ENCODE data around the gene HNRNPA0. TPM values are rescaled to one million over a fixed set of nuclear protein-coding genes. Genes with fewer than 3 reads are reported as not detected.

The HNRNPA0 gene
- total RNA-seq, 1 experiment from 2014 or later, result 68.5 TPM

GRCh38 chr5:137728048-137728447 lies 26.1 kb downstream of the HNRNPA0 start:
- no peak for DNase-seq
- Mint-ChIP-seq H3K9me3 (no peaks in the 10 kb centered on the region), H3K27me3 (ENCODE audit: low read depth) (no peaks in the 10 kb centered on the region), H3K4me1 (peaks cover 0 to 2% of the 10 kb centered on the region in 2 experiments; a peak in 2 of 4 replicates), H3K36me3 (ENCODE audit: insufficient read depth in 1 of 3, low read depth in 3 of 3) (no peaks in the 10 kb centered on the region; a peak in 1 of 7 replicates), H3K27ac (no peak overlapping the region), H3K4me3 (no peak overlapping the region)
- Histone ChIP-seq H3K79me2 (ENCODE audit: insufficient read depth, low read length) (peaks cover 3% of the 10 kb centered on the region; the same call in 1 of the 2 replicates), H3K9ac (ENCODE audit: extremely low read depth, insufficient read length, low read length) (no peak overlapping the region), H3K23ac (ENCODE audit: insufficient read length, low read depth, low read length) (no peak overlapping the region), H3K79me1 (ENCODE audit: insufficient read depth, low read depth, low read length, poor library complexity, severe bottlenecking) (no peaks in the 10 kb centered on the region), H3T11ph (ENCODE audit: low read length) (no peak overlapping the region), H3K4ac (ENCODE audit: low read depth, low read length) (no peak overlapping the region), H2BK5ac (ENCODE audit: insufficient read length, low read length) (no peak overlapping the region), H4K8ac (replicated peaks; ENCODE audit: insufficient read length, low read depth, low read length) (no peak overlapping the region), H3K56ac (ENCODE audit: insufficient read length, low read depth, low read length) (no peak overlapping the region), H4K5ac (ENCODE audit: insufficient read length, low read depth, low read length) (no peak overlapping the region), H3K9me3 (ENCODE audit: control insufficient read depth, low read depth, low read length) (no peaks in the 10 kb centered on the region), H3K4me1 (ENCODE audit: insufficient read depth, low read length) (no peaks in the 10 kb centered on the region), H3K27me3 (ENCODE audit: insufficient read depth, low read length) (no peaks in the 10 kb centered on the region), H2AFZ (ENCODE audit: low read length) (no peak overlapping the region), H3K14ac (ENCODE audit: insufficient read depth, low read length) (no peak overlapping the region), H3K4me2 (ENCODE audit: insufficient read depth, insufficient read length, low read length) (no peak overlapping the region), H4K91ac (ENCODE audit: insufficient read length, low read depth, low read length) (no peak overlapping the region), H3K23me2 (ENCODE audit: insufficient read length, low read depth, low read length, poor library complexity, severe bottlenecking) (no peaks in the 10 kb centered on the region), H2AK5ac (ENCODE audit: insufficient read length, low read length) (no peak overlapping the region), H3K27ac (ENCODE audit: insufficient read length, low read depth, low read length) (no peak overlapping the region), H4K20me1 (ENCODE audit: control insufficient read depth, insufficient read depth, insufficient read length) (no peaks in the 10 kb centered on the region), H2BK15ac (ENCODE audit: low read depth, low read length) (no peak overlapping the region), H3K18ac (ENCODE audit: insufficient read length, low read depth, low read length) (no peak overlapping the region), H2BK120ac (ENCODE audit: low read depth, low read length, poor library complexity, severe bottlenecking) (no peak overlapping the region), H2BK20ac (ENCODE audit: low read depth, low read length, poor library complexity, severe bottlenecking) (no peak overlapping the region), H2BK12ac (ENCODE audit: insufficient read length, low read depth, low read length) (no peak overlapping the region)
- TF ChIP-seq, protein P1, sequence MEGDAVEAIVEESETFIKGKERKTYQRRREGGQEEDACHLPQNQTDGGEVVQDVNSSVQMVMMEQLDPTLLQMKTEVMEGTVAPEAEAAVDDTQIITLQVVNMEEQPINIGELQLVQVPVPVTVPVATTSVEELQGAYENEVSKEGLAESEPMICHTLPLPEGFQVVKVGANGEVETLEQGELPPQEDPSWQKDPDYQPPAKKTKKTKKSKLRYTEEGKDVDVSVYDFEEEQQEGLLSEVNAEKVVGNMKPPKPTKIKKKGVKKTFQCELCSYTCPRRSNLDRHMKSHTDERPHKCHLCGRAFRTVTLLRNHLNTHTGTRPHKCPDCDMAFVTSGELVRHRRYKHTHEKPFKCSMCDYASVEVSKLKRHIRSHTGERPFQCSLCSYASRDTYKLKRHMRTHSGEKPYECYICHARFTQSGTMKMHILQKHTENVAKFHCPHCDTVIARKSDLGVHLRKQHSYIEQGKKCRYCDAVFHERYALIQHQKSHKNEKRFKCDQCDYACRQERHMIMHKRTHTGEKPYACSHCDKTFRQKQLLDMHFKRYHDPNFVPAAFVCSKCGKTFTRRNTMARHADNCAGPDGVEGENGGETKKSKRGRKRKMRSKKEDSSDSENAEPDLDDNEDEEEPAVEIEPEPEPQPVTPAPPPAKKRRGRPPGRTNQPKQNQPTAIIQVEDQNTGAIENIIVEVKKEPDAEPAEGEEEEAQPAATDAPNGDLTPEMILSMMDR (conservative IDR thresholded peaks at IDR 0.05), result peak; percentile 46
- no CpG with 5 or more reads among the region's 1 CpG for WGBS (ENCODE audit: extremely low coverage, insufficient read length, low lambda C conversion rate)
